Astrocyte (in vitro differentiated cells and primary cell): ENCODE data around the gene CMPK1. TPM values are rescaled to one million over a fixed set of nuclear protein-coding genes. Genes with fewer than 3 reads are reported as not detected.

Experiments
- DNase-seq: peaks from one replicate; pipeline ENCODE4 v3.0.0-alpha.2; 2010; ENCODE audit warnings: low read depth
- FAIRE-seq: peaks from 2 replicates; lab custom pipeline; 2011; peaks lifted over from hg19 to GRCh38; lab: Jason Lieb, UNC
- H2AFZ ChIP-seq: 2 replicates; pipeline ENCODE4 v1.6.0; 2012; ENCODE audit warnings: low read depth, low read length, inconsistent platforms
- H3K27ac ChIP-seq: 2 replicates; pipeline ENCODE4 v1.5.1; 2011; ENCODE audit warnings: low read depth, low read length, inconsistent platforms
- H3K27me3 ChIP-seq: 2 replicates; pipeline ENCODE4 v1.6.0; 2011; ENCODE audit warnings: low read length, inconsistent platforms; ENCODE audit not compliant: insufficient read depth
- H3K36me3 ChIP-seq: 2 replicates; pipeline ENCODE4 v1.5.1; 2011; ENCODE audit warnings: low read length, inconsistent platforms; ENCODE audit not compliant: insufficient read depth
- H3K4me1 ChIP-seq: 2 replicates; pipeline ENCODE4 v1.5.1; 2011; ENCODE audit warnings: low read length, inconsistent platforms; ENCODE audit not compliant: insufficient read depth
- H3K4me2 ChIP-seq: 2 replicates; pipeline ENCODE4 v1.6.0; 2012; ENCODE audit warnings: low read length, inconsistent platforms
- H3K4me3 ChIP-seq: 2 replicates; pipeline ENCODE4 v1.5.1; 2011; ENCODE audit warnings: low read depth, mild to moderate bottlenecking, low read length, inconsistent platforms; ENCODE audit not compliant: insufficient read depth
- H3K79me2 ChIP-seq: 2 replicates; pipeline ENCODE4 v1.6.0; 2012; ENCODE audit warnings: mild to moderate bottlenecking, low read length, inconsistent platforms; ENCODE audit not compliant: insufficient read depth
- H3K9ac ChIP-seq: 2 replicates; pipeline ENCODE4 v1.6.0; 2012; ENCODE audit warnings: mild to moderate bottlenecking, low read length, inconsistent platforms
- H3K9me3 ChIP-seq: 2 replicates; pipeline ENCODE4 v1.5.1; 2012; ENCODE audit warnings: low read depth, mild to moderate bottlenecking, low read length, inconsistent platforms; ENCODE audit not compliant: insufficient read depth
- H4K20me1 ChIP-seq: 2 replicates; pipeline ENCODE4 v1.6.0; 2012; ENCODE audit warnings: low read length, inconsistent platforms; ENCODE audit not compliant: insufficient read depth
- H3K27ac Mint-ChIP-seq: one replicate; pipeline ENCODE4 v1.8.0; 2021; ENCODE audit warnings: mild to moderate bottlenecking, mixed read lengths; ENCODE audit not compliant: unreplicated experiment
- H3K27me3 Mint-ChIP-seq: one replicate; pipeline ENCODE4 v1.8.0; 2021; ENCODE audit warnings: low read depth, mixed read lengths; ENCODE audit not compliant: unreplicated experiment
- H3K36me3 Mint-ChIP-seq: one replicate; pipeline ENCODE4 v1.8.0; 2021; ENCODE audit warnings: low read depth, mixed read lengths; ENCODE audit not compliant: unreplicated experiment
- H3K4me1 Mint-ChIP-seq: one replicate; pipeline ENCODE4 v1.8.0; 2021; ENCODE audit warnings: low read depth, mixed read lengths; ENCODE audit not compliant: unreplicated experiment
- H3K4me3 Mint-ChIP-seq: one replicate; pipeline ENCODE4 v1.8.0; 2021; ENCODE audit warnings: mild to moderate bottlenecking, moderate library complexity, mixed read lengths; ENCODE audit not compliant: unreplicated experiment
- H3K9me3 Mint-ChIP-seq: one replicate; pipeline ENCODE4 v1.8.0; 2021; ENCODE audit warnings: mild to moderate bottlenecking, mixed read lengths; ENCODE audit not compliant: unreplicated experiment
- EZH2 ChIP-seq: IDR thresholded peaks from 2 replicates; pipeline ENCODE4 v1.6.1; 2012; ENCODE audit warnings: mild to moderate bottlenecking, low read length, inconsistent platforms; ENCODE audit not compliant: insufficient read depth
- total RNA-seq: library from RNA; stranded (reverse); gene quantifications from 2 replicates; pipeline ENCODE4 v1.2.1, GENCODE V29; 2021
- TF ChIP-seq, protein P1 (sequence below): IDR thresholded peaks from 2 replicates; pipeline ENCODE4 v1.5.1; 2011; ENCODE audit warnings: low read depth, mild to moderate bottlenecking, inconsistent platforms, low read length, moderate library complexity; ENCODE audit not compliant: insufficient read depth

CMPK1 gene
- total RNA-seq, 1 donor from 2014 or later = 136 TPM

DNA sequence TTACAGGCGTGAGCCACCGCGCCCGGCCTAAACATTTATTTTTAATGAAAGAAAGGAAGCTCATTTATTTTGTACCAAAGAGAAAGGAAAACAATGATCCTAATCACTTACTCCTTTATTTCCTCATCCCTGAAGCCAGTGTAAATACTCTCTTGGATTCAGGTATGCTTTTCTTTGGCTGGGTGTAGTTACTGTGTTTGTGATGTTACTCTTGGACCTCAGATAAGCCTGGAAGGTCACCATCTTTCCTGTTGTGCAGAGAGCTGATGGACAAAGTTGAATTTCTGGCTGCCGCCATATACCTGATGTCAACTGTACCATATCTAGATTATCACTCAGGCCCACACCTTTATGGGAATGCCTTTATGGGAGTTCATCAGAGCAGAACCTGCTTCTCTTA, 47.1 kb downstream of the CMPK1 start:
- Histone ChIP-seq H3K79me2 (no peaks in the 10 kb centered on the region), H2AFZ (no peak overlapping the region), H3K9me3 (no peaks in the 10 kb centered on the region), H3K9ac (no peak overlapping the region), H3K4me3 (no peak overlapping the region), H3K4me1 (no peaks in the 10 kb centered on the region), H4K20me1 (peaks cover 13% of the 10 kb centered on the region), H3K27ac (no peak overlapping the region), H3K36me3 (peaks cover 5% of the 10 kb centered on the region), H3K27me3 (no peaks in the 10 kb centered on the region), H3K4me2 (no peak overlapping the region)
- DNase-seq (no peak), FAIRE-seq (no peak)
- Mint-ChIP-seq H3K27ac (no peak overlapping the region), H3K36me3 (peaks cover 7% of the 10 kb centered on the region), H3K4me3 (no peak overlapping the region), H3K9me3 (no peaks in the 10 kb centered on the region), H3K27me3 (no peaks in the 10 kb centered on the region), H3K4me1 (peaks cover 5% of the 10 kb centered on the region)
- TF ChIP-seq, protein P1, sequence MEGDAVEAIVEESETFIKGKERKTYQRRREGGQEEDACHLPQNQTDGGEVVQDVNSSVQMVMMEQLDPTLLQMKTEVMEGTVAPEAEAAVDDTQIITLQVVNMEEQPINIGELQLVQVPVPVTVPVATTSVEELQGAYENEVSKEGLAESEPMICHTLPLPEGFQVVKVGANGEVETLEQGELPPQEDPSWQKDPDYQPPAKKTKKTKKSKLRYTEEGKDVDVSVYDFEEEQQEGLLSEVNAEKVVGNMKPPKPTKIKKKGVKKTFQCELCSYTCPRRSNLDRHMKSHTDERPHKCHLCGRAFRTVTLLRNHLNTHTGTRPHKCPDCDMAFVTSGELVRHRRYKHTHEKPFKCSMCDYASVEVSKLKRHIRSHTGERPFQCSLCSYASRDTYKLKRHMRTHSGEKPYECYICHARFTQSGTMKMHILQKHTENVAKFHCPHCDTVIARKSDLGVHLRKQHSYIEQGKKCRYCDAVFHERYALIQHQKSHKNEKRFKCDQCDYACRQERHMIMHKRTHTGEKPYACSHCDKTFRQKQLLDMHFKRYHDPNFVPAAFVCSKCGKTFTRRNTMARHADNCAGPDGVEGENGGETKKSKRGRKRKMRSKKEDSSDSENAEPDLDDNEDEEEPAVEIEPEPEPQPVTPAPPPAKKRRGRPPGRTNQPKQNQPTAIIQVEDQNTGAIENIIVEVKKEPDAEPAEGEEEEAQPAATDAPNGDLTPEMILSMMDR = no peak

DNA sequence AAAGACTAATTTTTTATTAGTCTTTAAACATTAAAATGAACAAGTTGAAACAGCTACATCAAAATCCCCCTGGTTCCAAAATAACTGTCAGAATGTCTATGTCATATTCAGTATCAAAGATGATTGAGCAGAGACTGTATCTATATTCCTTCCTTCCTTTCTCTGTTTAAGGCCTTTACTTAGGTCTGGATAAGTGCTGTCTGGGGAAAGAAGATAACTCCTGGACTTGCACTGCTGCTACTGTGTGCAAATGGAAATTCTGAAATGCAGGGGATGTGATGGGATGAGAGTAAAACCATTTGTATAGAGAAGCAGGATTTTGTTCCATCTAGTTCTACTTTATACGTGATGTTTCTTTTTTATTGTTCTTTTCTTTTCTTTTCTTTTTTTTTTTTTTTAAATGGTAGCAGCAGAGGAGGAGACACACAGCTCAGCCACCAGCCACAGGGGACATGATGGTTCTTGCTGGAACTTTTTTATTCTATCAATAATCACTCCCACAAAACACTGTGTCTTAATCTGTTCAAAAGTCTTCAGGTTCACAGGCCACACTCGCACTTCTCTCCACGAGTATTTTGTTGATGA, 48.9 kb downstream of the CMPK1 start:
- no peak overlapping the region for H3K4me2 ChIP-seq
- H3K4me3 Mint-ChIP-seq = no peak overlapping the region
- peaks cover 5% of the 10 kb centered on the region for H3K4me1 Mint-ChIP-seq
- H3K9me3 Mint-ChIP-seq = no peaks in the 10 kb centered on the region
- H4K20me1 ChIP-seq = peaks cover 13% of the 10 kb centered on the region
- no peak overlapping the region for H2AFZ ChIP-seq
- peaks cover 3% of the 10 kb centered on the region for H3K36me3 ChIP-seq
- H3K36me3 Mint-ChIP-seq = peaks cover 7% of the 10 kb centered on the region
- H3K4me1 ChIP-seq = no peaks in the 10 kb centered on the region
- no peak overlapping the region for H3K27ac Mint-ChIP-seq
- FAIRE-seq (no peak), DNase-seq (no peak)
- no peaks in the 10 kb centered on the region for H3K79me2 ChIP-seq
- H3K9me3 ChIP-seq = no peaks in the 10 kb centered on the region
- H3K27ac ChIP-seq = no peak overlapping the region
- no peaks in the 10 kb centered on the region for H3K27me3 ChIP-seq
- no peaks in the 10 kb centered on the region for H3K27me3 Mint-ChIP-seq
- H3K9ac ChIP-seq = no peak overlapping the region
- TF ChIP-seq, protein P1 = no peak
- no peak for TF ChIP-seq EZH2
- no peak overlapping the region for H3K4me3 ChIP-seq

DNA sequence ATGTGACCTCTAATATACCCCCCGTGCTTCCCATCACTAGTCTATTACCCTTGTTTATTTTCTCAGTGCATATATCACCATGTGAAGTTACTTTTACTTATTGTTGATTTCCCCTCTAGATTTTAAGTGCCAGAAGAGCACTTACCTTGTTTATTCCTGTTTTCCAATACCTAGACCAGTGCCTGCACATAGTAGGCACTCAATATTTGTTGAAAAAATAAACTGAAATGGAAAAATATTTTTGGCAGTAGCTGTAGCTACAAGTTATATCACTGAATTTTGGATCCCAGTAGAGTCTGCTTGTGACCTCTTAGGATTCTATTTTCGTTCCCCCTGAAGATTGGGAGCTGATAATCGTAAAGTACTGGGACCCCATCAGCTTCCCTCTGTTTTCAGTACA, 50.5 kb downstream of the CMPK1 start:
- Histone ChIP-seq H3K27ac (no peak overlapping the region), H3K4me1 (no peaks in the 10 kb centered on the region), H3K36me3 (peaks cover 3% of the 10 kb centered on the region), H3K79me2 (no peaks in the 10 kb centered on the region), H3K9me3 (no peaks in the 10 kb centered on the region), H3K4me3 (no peak overlapping the region), H3K9ac (no peak overlapping the region), H3K27me3 (no peaks in the 10 kb centered on the region), H2AFZ (no peak overlapping the region), H4K20me1 (peaks cover 21% of the 10 kb centered on the region), H3K4me2 (no peak overlapping the region)
- Mint-ChIP-seq H3K27ac (no peak overlapping the region), H3K9me3 (no peaks in the 10 kb centered on the region), H3K27me3 (peaks cover 2% of the 10 kb centered on the region), H3K4me1 (peaks cover 7% of the 10 kb centered on the region), H3K36me3 (peaks cover 9% of the 10 kb centered on the region), H3K4me3 (no peak overlapping the region)
- FAIRE-seq (no peak), DNase-seq (no peak)
- no peak for TF ChIP-seq EZH2
- TF ChIP-seq, protein P1 = no peak
